GM19468 (cell line): ENCODE measurements around the gene METAP1.
"Not testable (repeated sequence)": the region's sequence is repeated elsewhere in the genome, so short reads cannot be mapped to it uniquely, and the experiment has no call there.

Experiments used
- ATAC-seq: cut with Tn5 transposase; IDR thresholded peaks from one replicate; pipeline ENCODE4 v1.9.1; 2021; ENCODE audit warnings: mild to moderate bottlenecking, moderate library complexity, moderate number of reproducible peaks; ENCODE audit not compliant: unreplicated experiment; ENCODE audit errors: extremely low read depth

METAP1 gene

DNA sequence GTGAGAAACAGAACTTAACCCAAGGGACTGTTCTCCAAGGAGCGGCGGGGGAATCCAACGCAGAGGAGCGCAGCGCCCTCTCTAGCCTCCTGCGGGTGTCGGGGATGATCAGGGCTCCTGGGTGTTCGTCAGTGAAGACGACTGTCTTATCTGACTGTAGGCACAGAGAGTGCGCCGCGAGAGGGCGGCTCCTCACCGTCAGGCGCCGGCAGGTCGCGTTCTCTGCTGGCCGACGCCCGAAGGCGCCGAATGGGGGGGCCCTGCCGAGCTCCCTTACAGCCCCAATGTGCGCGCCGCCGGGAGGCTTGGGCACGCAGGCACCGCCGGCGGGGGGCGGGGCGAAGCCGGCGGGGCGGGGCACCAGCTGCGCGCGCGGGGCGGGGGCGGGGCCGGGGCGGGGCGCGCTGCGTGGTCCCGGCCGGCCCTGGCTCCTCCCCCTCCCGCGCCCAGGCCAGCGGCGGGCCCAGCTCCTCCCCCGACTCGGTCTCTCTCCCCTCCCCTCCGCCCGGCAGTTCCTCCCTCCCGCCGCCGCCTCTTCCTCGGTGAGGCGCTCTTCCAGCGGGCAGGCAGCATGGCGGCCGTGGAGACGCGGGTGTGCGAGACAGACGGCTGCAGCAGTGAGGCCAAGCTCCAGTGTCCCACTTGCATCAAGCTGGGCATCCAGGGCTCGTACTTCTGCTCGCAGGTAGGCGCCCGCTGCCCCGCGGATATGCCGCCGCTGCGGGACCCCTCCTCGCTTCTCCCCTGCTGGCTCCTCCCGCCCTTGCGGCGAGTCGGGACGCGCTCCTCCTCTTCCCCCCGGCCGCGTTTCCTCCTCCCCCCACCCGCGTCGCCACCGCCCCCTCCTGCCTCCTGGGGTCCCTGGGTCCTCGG, at the start of gene METAP1:
METAP1 (plus strand) TSS at position 539 of the 873 bp plus-strand sequence; CDS start at position 572, 33 bp downstream.
- peak; percentile 99 for ATAC-seq

DNA sequence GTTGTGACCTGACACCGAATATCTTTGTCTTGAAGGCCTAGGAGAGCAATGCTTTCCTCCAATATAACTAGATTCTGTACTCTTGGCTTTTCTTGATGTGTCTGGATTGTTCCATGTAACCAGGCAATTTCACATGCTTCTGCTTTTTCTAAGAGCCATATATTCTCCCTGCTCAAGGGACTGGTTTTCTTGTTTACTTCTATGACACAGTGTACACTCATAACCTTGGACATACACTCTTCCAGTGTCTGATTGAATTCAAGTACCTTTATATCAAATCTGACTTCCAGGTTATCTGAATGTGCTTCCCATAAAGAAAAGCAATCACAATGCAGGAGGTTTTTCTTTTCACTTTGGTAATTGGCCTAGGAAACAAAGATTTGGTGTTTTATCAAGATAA, 49.2 kb upstream of the METAP1 start:
- ATAC-seq: no peak

DNA sequence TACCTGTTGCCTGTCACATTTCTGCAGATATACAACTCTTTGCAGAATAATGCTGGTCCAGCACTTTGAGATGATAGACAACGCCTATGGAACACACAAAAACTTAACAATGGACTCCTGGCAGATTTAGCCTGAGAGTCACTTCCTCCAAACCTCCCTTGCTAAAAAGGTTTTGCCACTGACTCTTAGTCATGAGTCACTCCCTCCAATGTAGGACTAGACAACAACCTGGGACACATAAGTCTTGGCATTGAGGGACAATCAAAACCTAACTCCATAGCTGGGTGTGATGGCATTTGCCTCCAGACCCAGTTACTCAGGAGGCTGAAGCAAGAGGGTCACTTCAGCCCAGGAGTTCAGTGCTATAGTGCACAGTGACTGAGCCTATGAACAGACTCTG, 44.6 kb upstream of the METAP1 start:
- ATAC-seq: no peak

DNA sequence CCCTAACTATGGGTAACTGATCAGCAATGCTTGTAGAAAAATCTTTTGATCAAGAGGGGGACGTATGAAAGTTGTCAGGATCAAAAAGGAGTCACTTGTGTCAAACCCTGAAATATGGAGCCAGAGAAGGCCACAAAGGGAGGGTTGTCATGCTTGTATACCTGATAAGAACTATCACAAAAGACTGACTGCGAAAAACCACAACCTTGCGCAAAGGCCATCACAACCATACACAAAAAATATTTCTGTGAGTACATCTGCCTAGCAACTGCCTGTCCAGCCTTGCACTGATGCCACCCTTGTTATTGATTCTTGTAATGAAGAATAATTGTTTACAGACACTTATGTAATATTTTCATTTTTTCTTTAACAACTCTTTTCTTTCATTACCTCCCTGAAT, 43.8 kb upstream of the METAP1 start:
- ATAC-seq: no peak

DNA sequence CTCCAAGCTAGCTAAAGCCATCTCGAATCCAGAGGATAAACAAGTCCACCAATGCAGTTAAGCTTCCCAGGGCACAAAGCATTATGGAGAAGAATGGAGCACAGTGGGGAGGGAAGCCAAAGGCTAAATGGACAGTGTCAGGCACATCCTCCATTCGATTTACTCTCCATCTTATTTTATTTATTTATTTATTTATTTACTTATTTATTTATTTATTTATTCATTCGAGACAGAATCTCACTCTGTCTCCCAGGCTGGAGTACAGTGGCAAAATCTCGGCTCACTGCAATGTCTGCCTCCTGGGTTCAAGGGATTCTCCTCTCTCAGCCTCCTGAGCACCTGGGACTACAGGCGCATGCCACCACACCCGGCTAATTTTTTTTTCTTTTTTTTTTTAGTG, 40.3 kb upstream of the METAP1 start:
- ATAC-seq: no peak

DNA sequence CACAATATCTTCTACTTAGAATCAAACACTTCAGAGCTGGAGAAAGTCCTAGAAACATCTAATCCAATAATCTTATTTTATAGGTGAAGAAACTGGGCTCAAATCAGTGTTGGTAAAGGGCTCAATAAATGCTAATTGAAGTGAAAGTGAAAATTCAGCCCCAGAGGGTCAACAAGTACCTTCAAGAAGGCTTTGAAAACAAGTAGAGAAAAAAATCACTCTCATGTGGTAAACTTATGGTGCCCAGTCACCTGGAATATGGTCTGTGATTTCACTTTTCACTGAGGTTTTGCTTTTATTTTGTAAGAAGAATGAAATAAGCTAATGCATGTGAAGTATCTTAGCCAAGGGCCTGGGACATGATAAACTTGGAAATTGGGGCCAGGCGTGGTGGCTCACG, 37.5 kb upstream of the METAP1 start:
- no peak for ATAC-seq

DNA sequence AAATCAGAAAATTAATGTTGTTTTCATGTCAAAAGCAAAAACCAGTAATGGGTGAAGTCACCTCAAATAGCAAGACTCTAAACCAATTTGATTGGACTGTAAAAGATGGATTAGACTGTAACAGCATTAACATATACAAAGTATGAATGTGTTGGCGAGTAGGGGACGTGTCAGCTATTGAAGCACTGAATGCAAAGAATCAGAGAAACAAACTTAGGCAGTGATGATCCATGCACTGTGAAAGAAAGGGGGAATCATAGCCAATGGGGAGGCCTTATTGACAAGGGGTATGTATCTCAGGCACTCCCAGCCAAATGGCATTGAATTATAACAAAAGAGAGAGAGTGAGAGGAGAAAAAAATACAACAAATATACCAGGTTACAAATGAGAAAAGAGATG, 36.1 kb upstream of the METAP1 start:
- ATAC-seq: no peak

DNA sequence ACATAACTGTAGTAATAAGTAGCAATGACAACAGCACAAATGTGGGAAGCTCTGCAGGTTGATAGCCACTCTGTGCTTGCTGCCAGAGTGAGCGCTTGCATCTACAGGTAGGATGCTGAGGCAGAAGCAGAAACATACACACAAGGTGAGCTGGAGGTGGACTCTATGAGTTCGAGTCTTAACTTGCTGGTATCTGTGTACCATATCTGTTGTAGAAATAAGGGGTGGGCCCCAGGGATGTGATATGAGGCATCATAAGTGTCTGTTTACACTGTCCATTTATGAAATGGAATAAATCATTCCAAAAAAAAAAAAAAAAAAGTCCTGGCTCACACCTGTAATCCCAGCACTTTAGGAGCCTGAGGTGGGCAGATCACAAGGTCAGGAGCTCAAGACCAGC, 33.8 kb upstream of the METAP1 start:
- no peak for ATAC-seq

DNA sequence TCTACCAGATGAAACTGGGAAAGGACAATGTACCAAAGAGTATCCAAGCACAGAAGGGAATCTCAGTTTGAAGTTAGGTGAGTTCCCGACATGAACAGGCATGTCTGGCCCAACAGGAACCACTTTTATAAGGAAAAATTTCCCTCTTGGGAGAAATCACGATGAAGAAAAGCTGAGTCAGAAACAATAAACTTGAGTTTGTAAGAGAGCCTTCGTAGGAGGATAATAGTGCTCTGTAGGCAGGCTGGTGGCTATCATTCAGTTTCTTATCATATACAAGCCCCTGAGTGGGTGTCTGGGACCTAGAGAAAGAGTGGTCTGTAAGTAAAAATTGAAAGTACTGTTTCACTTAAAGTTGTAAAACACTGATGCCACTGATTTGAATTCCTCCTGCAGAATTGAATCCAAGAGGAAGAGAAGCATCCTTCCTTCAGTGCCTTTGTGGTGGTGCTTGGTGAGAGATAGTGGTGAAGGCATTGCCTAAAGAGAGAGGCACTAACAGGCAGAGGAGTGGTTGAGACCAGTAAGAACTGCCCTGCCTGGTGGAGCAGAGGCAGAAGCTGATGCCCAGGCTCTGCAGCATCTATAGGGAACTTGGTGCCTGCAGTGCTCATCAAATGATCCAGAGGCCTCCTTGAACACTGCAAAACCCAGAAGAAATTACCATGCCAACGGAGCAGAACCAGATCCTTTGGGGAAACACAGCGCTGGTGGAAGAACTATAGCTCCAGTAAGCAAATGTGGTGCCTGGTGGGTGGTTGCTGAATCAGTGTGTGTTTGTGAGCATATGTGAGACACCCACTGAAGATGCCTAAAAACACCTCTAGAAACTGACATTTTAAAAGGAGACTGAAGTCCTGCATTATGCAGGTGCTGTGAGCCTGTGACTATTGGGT, 31.7 kb upstream of the METAP1 start:
- ATAC-seq: no peak

DNA sequence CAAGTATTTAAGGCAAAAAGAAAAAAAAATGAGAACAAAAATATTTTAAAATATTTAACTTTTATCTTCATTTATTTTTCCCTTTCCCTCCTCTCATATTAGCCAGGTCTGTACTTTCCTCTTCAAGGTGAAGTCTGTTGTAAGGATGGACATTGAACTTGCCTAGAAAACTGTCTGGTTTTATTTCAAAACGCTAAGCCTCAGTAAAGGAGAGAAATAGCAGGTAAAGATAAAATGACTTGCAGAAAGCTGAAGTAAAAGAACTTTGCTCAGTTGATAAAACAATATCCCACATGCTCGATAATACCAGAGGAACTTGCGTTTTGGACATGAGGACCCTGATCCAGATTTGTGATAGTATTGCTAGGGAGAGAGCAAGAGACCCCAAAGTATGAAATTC, 28.6 kb upstream of the METAP1 start:
- no peak for ATAC-seq

DNA sequence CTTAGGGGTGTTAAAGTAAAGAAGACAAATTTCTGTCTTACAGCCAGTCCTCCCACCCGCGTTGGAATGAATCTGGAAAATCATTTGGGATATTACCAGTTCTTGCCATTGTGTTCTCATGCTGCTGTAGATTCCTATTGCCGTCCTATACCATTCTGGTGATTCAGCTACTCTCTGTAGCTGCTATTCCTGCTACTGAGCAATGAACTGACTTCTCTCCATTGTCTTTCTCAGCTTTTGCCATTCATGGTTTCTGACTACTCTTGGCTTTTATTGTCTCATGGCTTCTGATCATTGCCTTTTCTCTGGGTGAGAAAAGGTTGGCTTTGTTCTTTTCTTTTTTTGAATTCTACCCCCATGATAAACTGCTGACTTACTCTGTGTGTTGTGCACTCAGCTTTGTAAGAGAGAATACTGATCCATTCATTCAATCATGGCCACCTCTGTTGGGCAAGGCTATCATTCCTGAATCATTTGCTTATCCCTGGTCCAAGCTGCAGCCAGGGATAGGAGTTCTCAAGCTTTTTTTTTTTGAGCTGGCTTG, 27.7 kb upstream of the METAP1 start:
- no peak for ATAC-seq

DNA sequence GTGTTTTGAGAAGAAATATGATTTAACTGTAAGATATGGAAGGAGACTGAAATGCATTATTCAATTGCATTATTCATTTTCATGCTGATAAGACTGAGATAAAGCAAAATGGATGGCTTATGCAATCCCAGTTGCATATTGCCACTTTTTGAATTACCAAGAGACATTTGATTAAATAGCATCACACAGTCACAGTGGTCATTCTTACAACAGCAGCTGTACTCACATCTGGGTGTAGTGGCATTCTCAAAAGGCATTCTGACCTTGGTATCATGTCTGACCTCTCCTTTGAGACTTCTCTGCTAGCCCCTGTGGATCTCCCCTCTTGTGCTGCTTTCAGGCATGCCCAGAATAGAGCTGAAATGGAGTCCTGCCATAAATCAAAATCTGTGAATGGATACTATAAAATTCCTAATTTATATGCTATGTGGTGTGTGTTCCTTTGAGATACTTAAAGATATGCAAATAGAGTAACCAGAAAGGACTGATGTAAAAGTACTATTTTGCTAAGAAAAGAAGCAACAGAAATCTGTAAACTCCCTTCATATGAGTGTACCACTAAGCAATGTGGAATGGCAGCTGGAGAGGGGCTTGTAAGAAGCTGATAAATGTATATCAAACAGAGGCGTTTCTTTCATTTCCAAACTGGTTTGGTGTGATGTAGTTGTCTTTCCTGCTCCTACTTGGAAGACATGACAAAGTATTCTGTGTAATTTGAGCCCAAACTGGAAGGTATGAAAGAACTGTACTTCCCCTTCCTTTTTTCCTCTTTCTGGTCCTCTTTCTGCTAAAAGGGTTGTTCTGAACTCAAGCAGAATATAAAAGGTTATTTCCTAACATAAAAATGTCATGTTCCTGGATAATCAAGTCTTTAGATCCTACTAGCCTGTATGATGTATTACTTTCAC, 25.4 kb upstream of the METAP1 start:
- no peak for ATAC-seq

DNA sequence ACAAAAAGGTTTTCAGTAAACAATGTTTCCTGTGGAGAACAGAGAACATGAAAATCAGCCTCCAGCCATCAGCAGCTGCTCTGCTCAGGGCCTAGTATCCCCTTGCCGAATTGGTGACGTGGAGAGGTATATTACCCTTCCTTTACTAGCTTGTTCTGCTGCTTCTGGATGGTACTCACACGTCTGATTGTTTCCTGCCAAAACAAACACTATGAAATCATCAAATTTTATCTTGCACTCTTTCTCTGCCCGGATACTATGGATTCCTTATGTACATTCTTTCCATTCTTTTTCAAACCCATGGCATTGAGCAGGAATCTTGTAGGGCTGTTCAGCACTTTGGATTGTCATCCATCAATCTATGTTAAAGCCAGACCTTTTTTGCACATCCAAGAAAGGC, 18.8 kb upstream of the METAP1 start:
- ATAC-seq: no peak

DNA sequence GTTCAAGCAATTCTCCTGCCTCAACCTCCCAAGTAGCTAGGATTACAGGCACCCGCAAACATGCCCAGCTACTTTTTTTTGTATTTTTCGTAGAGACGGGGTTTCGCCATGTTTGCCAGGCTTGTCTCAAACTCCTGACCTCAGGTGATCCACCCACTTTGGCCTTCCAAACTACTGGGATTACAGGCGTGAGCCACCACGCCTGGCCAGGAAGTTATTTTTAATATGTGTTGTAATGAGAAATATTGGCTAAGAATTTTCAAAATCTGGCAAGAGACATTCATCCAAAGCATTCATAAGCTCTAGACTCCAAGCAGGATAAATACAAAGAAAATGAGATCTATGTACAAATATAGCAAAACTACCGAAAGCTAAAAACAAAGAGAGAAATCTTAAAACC, 18.0 kb upstream of the METAP1 start:
- no peak for ATAC-seq

DNA sequence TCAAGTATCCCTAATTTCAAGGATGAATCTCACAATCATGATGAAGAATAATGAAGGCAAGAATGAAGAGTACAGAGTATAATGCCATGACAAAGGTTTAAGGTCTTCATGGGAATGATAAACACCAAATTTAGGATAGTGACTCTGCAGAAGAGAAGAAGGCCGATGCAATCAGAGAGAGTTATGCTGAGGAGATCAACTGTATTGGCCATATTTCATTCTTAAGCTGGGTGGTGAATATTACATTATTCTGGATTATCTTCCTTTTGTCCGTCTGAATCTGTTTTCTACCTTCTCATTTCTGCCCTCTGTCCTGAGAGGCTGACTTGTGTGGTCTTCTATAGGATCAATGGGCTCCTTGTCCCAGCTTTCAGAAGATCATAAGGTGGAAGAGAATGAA, 7.8 kb upstream of the METAP1 start:
- ATAC-seq: no peak

DNA sequence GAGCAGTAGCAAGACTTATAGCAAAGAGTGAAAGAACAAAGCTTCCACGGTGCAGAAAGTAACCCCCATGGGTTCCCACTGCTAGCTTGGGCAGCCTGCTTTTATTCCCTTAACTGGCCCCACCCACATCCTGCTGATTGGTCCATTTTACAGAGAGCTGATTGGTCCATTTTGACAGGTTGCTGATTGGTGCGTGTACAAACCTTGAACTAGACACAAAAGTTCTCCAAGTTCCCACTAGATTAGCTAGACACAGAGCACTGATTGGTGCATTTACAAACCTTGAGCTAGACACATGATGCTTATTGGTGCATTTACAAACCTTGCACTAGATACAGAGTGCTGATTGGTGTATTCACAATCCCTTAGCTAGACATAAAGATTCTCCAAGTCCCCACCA, 2.7 kb upstream of the METAP1 start:
- ATAC-seq: not testable (repeated sequence)

DNA sequence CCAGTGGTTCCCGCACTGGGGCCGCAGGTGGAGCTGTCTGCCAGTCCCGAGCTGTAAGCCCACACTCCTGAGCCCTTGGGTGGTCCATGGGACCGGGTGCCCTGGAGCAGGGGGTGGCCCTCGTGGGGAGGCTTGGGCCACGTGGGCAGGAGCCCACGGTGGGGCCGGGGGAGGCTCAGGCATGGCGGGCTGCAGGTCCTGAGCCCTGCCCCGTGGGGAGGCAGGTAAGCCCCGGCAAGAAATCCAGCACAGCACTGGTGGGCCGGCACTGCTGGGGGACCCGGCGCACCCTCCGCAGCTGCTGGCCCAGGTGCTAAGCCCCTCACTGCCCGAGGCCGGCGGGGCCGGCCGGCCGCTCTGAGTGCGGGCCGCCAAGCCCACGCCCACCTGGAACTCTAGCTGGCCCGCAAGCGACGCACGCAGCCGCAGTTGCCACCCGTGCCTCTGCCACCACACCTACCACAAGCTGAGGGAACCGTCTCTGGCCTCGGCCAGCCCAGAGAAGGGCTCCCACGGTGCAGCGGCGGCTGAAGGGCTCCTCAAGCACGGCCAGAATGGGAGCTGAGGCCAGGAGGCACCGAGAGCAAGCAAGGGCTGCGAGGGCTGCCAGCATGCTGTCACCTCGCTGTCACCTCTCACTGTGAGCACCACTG, 2.0 kb upstream of the METAP1 start:
- ATAC-seq: no peak

DNA sequence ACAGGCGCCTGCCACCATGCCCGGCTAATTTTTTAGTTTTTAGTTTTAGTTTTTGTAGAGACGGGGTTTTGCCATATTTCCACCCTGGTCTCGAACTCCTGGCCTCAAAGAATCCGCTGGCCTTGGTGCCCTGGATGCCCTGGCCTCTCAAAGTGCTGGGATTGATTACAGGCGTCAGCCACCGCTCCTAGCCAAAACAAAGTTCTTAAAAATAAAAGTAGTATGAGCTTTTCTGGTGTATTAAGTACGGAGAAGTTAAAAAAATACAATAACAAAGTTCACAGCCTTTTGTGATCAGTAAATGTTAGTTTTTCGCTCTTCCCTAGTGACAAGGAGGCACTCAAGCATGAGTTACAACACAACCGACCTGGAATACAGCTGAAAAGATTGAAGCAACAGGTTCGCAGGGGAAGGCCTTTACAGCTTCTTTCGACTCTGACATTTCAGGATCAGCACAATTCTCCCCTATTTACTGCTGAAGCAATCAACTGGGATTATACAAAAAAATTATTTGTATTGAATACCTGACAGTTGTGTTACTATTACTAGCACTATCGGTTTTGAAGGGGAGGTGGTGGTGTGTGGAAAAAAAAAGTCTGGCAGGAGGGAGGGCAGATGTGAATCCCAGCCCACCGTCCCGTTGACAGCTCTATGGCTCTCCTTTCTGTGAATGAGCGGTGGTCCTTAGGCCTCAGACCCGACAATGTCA, 893 bp upstream of the METAP1 start:
- no peak for ATAC-seq
